Nephron progenitor cell (in vitro differentiated cells): ENCODE data around the gene MED12L.

Experiments used
- DNase-seq: peaks from one replicate; pipeline ENCODE4 v3.0.0; 2021
- H3K27ac Mint-ChIP-seq: 2 replicates; pipeline ENCODE4 v1.8.0; 2021; ENCODE audit warnings: mild to moderate bottlenecking, moderate library complexity, mixed read lengths
- H3K27me3 Mint-ChIP-seq: 2 replicates; pipeline ENCODE4 v1.8.0; 2021; ENCODE audit warnings: mild to moderate bottlenecking, low read depth, mixed read lengths; ENCODE audit not compliant: poor library complexity
- H3K36me3 Mint-ChIP-seq: 2 replicates; pipeline ENCODE4 v1.8.0; 2021; ENCODE audit warnings: low read depth, mixed read lengths
- H3K4me1 Mint-ChIP-seq: 2 replicates; pipeline ENCODE4 v1.8.0; 2021; ENCODE audit warnings: mixed read lengths
- H3K4me3 Mint-ChIP-seq: 2 replicates; pipeline ENCODE4 v1.8.0; 2021; ENCODE audit warnings: mild to moderate bottlenecking, moderate library complexity, mixed read lengths
- H3K9me3 Mint-ChIP-seq: 2 replicates; pipeline ENCODE4 v1.8.0; 2021; ENCODE audit warnings: mild to moderate bottlenecking, moderate library complexity, mixed read lengths
- CTCF ChIP-seq: fragments of 200-600 bp; sonication (generic); IDR thresholded peaks from 2 replicates; pipeline ENCODE4 v1.5.0; 2021; ENCODE audit warnings: antibody characterized with exemption

The MED12L gene

DNA sequence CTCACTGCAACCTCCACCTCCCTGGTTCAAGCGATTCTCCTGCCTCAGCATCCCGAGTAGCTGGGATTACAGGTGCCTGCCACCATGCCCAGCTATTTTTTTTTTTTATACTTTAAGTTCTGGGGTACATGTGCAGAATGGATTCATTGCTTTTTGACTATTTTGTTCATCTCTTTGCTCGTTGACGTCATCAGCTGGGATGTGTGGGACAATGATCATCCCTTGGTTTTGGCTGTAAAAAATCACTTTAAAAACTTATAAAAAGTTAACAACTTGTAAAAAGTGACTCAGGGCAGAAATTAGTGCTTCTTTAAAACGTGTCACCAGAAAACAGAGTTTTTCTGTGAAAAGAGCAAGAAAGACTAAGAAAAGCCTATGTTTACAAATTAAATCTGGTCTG is 337.6 kb downstream of the MED12L start:
- TF ChIP-seq CTCF, result no peak
- DNase-seq, result no peak
- no peak overlapping the region for H3K4me3 Mint-ChIP-seq
- H3K36me3 Mint-ChIP-seq, result peaks cover 42% of the 10 kb centered on the region
- H3K9me3 Mint-ChIP-seq, result no peaks in the 10 kb centered on the region
- H3K27ac Mint-ChIP-seq, result no peak overlapping the region
- no peaks in the 10 kb centered on the region for H3K4me1 Mint-ChIP-seq
- H3K27me3 Mint-ChIP-seq, result no peaks in the 10 kb centered on the region

- H3K27ac Mint-ChIP-seq, result peak overlapping the region; percentile 49
Measured at GRCh38 chr3:151425627-151426340, 340.3 kb downstream of the MED12L start.

DNA sequence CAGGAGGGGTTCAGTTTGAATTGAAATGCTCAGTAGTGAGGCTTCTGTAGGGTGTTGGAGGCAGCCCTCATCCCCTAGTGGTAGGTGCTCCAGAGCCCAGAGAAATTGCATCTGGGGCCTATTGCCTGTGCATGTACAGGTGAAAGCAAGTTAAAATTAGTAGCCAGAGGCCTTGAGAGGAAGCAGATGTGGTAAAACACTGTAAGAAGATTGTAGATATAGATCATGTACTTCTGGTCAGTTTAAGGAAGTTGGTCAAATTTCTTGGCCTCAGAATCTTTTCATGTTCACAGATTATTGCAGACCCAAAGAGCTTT is 340.8 kb downstream of the MED12L start:
- no peaks in the 10 kb centered on the region for H3K27me3 Mint-ChIP-seq
- peaks cover 16% of the 10 kb centered on the region for H3K9me3 Mint-ChIP-seq
- TF ChIP-seq CTCF, result no peak
- no peak overlapping the region for H3K27ac Mint-ChIP-seq
- H3K4me1 Mint-ChIP-seq, result peaks cover 6% of the 10 kb centered on the region
- H3K4me3 Mint-ChIP-seq, result no peak overlapping the region
- H3K36me3 Mint-ChIP-seq, result peaks cover 43% of the 10 kb centered on the region
- no peak for DNase-seq

More at GRCh38 chr3:151425627-151426340, 340.3 kb downstream of the MED12L start:
- peaks cover 3% of the 10 kb centered on the region for H3K4me1 Mint-ChIP-seq
- H3K36me3 Mint-ChIP-seq, result peaks cover 41% of the 10 kb centered on the region
- no peak for TF ChIP-seq CTCF
- H3K27me3 Mint-ChIP-seq, result no peaks in the 10 kb centered on the region
- H3K9me3 Mint-ChIP-seq, result peaks cover 12% of the 10 kb centered on the region
- no peak overlapping the region for H3K4me3 Mint-ChIP-seq
- no peak for DNase-seq

DNA sequence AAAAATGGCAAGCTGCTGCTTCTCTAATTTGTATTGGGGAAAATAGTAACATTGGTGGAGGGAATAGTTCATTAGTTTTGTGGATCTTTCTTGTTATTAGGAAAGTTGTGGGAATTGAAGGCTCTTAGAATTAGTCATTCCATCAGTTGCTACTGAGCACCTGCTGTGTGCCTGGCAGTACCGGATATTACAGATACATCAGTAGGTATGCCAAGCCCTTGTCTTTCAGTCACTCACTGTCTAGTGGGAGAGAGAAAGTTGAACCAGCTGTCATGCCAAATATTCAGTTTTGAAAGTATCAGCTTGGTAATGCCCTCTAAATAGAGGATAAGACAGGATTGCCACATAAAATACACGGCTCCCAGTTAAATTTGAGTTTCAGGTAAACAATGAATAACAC is 342.9 kb downstream of the MED12L start:
- no peak overlapping the region for H3K4me3 Mint-ChIP-seq
- no peak for DNase-seq
- peaks cover 6% of the 10 kb centered on the region for H3K4me1 Mint-ChIP-seq
- no peak overlapping the region for H3K27ac Mint-ChIP-seq
- no peak for TF ChIP-seq CTCF
- peaks cover 50% of the 10 kb centered on the region for H3K36me3 Mint-ChIP-seq
- H3K9me3 Mint-ChIP-seq, result peaks cover 16% of the 10 kb centered on the region
- no peaks in the 10 kb centered on the region for H3K27me3 Mint-ChIP-seq

GRCh38 chr3:151430821-151431484 is 345.5 kb downstream of the MED12L start:
- Mint-ChIP-seq H3K4me1 (peaks cover 6% of the 10 kb centered on the region), H3K4me3 (peak overlapping the region; percentile 28), H3K27me3 (no peaks in the 10 kb centered on the region), H3K27ac (no peak overlapping the region), H3K36me3 (peaks cover 40% of the 10 kb centered on the region), H3K9me3 (peaks cover 16% of the 10 kb centered on the region)
- no peak for TF ChIP-seq CTCF
- DNase-seq, result no peak

- H3K9me3 Mint-ChIP-seq, result peaks cover 16% of the 10 kb centered on the region
- no peak for TF ChIP-seq CTCF
- peaks cover 40% of the 10 kb centered on the region for H3K36me3 Mint-ChIP-seq
- no peak overlapping the region for H3K4me3 Mint-ChIP-seq
- H3K4me1 Mint-ChIP-seq, result peaks cover 6% of the 10 kb centered on the region
- DNase-seq, result no peak
- H3K27me3 Mint-ChIP-seq, result no peaks in the 10 kb centered on the region
- no peak overlapping the region for H3K27ac Mint-ChIP-seq
Measured at GRCh38 chr3:151431940-151432339, 346.5 kb downstream of the MED12L start.
